ENCODE measurements around the gene CHGA.

CHGA gene

GRCh38 chr14:92942136-92942535 is 19.2 kb downstream of the CHGA start:
- H3K4me3 ChIP-seq (ENCODE audit: low read depth, low read length): no peak overlapping the region
- in situ Hi-C loops (cut with HindIII; ENCODE audit: low sequenced_read_pairs): no loop called here
- TF ChIP-seq CTCF (IDR thresholded peaks at IDR 0.05; ENCODE audit: low read depth, low read length): no peak
- DNase-seq (ENCODE audit: low read depth, low spot score): no peak

GRCh38 chr14:92942576-92942975 is 19.6 kb downstream of the CHGA start:
- no peak for DNase-seq (ENCODE audit: low read depth, low spot score)
- TF ChIP-seq CTCF (IDR thresholded peaks at IDR 0.05; ENCODE audit: low read depth, low read length): no peak
- in situ Hi-C loops (cut with HindIII; ENCODE audit: low sequenced_read_pairs): no loop called here
- no peak overlapping the region for H3K4me3 ChIP-seq (ENCODE audit: low read depth, low read length)

GRCh38 chr14:92942976-92943710 is 20.2 kb downstream of the CHGA start:
- in situ Hi-C loops (cut with HindIII; ENCODE audit: low sequenced_read_pairs): no loop called here
- H3K4me3 ChIP-seq (ENCODE audit: low read depth, low read length): no peak overlapping the region
- DNase-seq (ENCODE audit: low read depth, low spot score): no peak
- no peak for TF ChIP-seq CTCF (IDR thresholded peaks at IDR 0.05; ENCODE audit: low read depth, low read length)

GRCh38 chr14:92943855-92944570 is 21.1 kb downstream of the CHGA start:
- no peak for TF ChIP-seq CTCF (IDR thresholded peaks at IDR 0.05; ENCODE audit: low read depth, low read length)
- in situ Hi-C loops (cut with HindIII; ENCODE audit: low sequenced_read_pairs): no loop called here
- H3K4me3 ChIP-seq (ENCODE audit: low read depth, low read length): no peak overlapping the region
- no peak for DNase-seq (ENCODE audit: low read depth, low spot score)

- in situ Hi-C loops (cut with HindIII; ENCODE audit: low sequenced_read_pairs): no loop called here
- no peak overlapping the region for H3K4me3 ChIP-seq (ENCODE audit: low read depth, low read length)
- DNase-seq (ENCODE audit: low read depth, low spot score): no peak
- TF ChIP-seq CTCF (IDR thresholded peaks at IDR 0.05; ENCODE audit: low read depth, low read length): no peak
Observed at GRCh38 chr14:92944976-92945375, 22.0 kb downstream of the CHGA start.

- no peak for DNase-seq (ENCODE audit: low read depth, low spot score)
- in situ Hi-C loops (cut with HindIII; ENCODE audit: low sequenced_read_pairs): no loop called here
- TF ChIP-seq CTCF (IDR thresholded peaks at IDR 0.05; ENCODE audit: low read depth, low read length): no peak
- H3K4me3 ChIP-seq (ENCODE audit: low read depth, low read length): no peak overlapping the region
Observed at GRCh38 chr14:92945544-92945943, 22.6 kb downstream of the CHGA start.
